ENCODE data around the gene LRRC15.

Gene LRRC15

DNA sequence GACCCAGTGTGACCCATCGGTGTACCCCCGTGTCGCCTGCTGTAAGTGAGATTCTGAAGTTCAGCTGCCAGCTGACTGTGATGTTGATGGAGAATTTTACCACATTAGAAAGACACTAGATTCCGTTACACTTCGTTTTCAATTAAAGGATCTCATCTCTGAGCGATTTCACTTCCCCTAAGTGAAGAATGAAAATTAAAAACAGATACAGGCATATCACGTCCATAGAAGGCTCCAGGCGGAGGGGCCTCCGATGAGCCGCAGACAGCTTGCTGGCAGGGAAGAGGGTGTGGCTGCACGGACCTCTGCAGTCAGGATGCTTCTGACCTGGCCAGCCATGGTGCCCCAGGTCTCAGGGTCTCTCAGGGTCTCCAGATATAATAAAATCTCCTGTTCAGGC, 11.9 kb downstream of the LRRC15 start:
- no peak for DNase-seq

- DNase-seq = no peak
Measured at GRCh38 chr3:194355379-194355778, 14.2 kb downstream of the LRRC15 start.

DNA sequence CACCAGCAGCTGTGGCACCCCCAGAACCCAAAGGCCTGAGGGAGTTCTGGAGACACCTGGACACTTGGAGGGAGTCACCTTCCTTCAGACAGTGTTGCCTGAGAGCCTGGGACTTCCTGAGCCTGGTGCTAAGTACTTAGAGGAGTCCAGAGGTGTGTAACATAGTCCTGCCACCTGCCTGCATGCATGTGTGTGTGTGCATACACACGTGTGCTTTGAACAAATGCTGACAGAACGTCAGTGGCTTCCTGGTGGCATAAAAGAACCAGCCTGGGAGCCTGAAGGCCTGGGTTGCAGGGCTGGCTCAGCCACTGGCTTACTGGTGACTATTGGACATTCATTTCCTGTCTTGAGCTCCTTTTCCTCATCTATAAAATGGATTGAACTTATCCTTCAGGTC, 15.2 kb downstream of the LRRC15 start:
- DNase-seq = no peak

GRCh38 chr3:194352667-194353246, 16.8 kb downstream of the LRRC15 start:
- DNase-seq = no peak

- no peak for DNase-seq
Measured at GRCh38 chr3:194351952-194352536, 17.5 kb downstream of the LRRC15 start.

- no peak for DNase-seq
Measured at GRCh38 chr3:194351080-194351672, 18.4 kb downstream of the LRRC15 start, which contains the start of gene CPN2. CPN2 (minus strand) TSS chr3:194351328; CDS start chr3:194342702, 8,626 bp downstream.

- no peak for DNase-seq
Measured at GRCh38 chr3:194350726-194351071, 18.8 kb downstream of the LRRC15 start.

GRCh38 chr3:194348354-194348753, 21.2 kb downstream of the LRRC15 start:
- DNase-seq = no peak

- DNase-seq = no peak
Measured at GRCh38 chr3:194346621-194347020, 22.9 kb downstream of the LRRC15 start.

GRCh38 chr3:194346035-194346434, 23.5 kb downstream of the LRRC15 start:
- DNase-seq = no peak

- DNase-seq = peak; percentile 76
Measured at GRCh38 chr3:194344012-194344411, 25.5 kb downstream of the LRRC15 start.

DNA sequence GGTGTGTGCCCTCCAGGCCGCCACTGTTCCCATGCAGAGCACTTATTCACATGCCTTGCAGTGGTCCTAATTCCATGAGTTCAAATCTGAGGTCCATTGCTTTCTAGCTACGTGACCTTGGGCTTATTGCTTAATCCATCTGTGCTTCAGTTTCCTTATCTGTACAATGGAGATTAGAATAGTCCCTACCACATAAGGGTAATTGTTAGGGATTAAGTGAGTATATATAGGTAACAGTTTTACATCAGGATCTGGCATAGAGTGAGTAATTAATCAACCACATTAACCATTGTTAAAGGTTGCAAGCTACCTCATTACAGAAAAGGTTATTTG, 26.0 kb downstream of the LRRC15 start:
- no peak for DNase-seq

GRCh38 chr3:194342861-194343560, 26.5 kb downstream of the LRRC15 start:
- DNase-seq = no peak

GRCh38 chr3:194340757-194341400, 28.7 kb downstream of the LRRC15 start:
- DNase-seq = no peak

DNA sequence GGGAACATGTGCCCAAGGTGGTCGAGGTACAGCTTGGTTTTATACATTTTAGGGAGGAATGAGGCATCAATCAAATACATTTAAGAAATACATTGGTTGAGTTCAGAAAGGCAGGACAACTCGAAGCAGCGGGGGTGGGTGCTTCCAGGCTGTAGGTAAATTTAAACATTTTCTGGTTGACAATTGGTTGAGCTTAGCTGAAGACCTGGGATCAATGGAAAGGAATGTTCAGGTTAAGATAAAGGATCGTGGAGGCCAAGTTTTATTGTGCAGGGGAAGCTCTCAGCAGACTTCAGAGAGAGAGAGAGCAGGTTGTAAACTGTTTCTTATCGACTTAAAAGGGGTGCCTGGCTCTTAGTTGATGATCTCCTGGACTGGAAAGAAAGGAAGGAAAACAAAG, 29.7 kb downstream of the LRRC15 start:
- DNase-seq = no peak

DNA sequence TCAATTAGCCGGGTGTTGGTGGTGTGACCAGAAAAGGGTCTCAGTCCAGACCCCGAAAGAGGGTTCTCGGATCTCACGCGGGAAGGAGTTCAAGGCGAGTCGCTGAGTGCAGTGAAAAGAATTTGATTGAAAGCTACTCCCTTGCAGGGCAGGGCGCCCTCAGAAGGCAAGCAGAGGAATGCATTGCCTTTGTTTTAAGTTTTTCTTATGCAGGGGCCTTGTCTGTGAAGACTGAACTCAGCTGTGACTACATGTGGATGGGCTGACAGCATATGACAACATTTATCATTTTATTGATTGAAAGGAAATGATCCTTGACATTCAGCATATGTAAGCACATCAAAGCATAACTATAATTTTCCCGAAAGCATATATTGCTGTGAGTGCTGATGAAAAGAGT, 30.2 kb downstream of the LRRC15 start:
- no peak for DNase-seq

DNA sequence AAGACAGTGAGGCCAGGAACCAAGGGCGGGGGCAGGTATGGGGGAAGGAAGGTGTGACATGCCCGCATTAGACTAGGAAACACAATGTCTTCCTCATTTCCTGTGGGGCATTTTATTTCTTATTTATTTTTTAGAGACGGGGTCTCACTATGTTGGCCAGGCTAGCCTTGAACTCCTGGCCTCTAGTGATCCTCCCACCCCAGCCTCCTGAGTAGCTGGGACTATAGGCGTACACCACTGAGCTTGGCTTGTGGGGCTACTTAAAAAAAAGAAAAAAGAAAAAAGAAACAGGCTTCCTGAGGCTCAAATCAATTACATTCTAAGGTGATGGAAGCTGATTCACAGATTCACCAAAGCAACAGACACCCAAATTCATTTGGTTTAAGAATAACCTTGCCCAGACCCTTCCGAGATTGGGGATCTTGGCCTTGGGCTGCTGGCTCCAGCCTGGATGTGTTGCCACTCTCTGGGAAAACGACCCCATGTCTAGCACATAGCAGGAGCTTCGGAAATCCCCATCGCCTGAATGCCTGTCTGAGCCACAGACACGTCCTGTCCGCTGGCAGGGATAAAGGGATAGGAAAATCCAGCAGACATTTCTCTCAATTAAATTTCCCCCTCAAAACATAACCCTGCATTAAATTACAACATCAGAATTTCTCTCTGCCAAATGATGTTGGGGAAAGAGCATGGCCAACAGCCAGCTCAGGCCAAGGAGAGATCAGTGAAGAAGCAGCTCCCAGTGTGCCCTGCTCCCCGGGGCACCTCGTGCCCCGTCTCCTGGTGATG, 31.4 kb downstream of the LRRC15 start:
- DNase-seq = no peak

DNA sequence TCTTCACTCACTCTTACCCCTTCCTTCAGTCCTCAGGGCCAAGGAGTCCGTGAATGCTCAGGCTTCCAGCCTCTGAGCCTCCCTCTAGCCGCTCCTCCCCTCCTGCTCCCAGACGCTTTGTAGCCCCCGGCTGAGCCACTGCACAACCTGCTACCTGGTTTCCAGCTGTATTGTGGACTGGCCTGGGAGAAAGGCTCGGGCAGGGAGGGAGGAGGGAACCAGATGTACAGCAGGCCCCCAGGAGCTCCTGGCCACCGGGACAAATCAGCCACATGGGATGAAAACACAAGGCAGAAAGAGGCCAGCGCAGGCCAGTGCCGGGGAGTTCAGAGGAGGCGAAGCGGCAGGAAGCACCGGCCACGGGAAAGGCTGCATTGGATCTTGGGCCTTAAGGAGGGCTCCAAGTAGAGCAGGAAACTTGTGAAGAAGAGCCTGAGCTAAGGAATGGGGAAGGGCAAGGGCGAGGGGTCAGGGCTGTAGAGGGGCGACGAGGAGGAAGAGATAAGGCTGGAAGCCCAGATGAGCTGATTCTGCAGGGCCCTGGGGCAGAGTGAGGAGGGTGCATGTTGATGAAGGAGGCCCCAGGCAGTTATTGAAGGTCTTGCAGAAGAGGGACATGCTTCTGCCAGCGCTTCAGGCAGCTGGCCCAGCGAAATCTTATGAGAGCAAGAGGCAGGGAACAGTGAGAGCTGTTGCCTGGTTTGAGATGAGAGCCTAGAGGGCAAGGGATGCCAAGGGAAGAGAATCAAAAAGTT, 32.8 kb downstream of the LRRC15 start:
- no peak for DNase-seq

DNA sequence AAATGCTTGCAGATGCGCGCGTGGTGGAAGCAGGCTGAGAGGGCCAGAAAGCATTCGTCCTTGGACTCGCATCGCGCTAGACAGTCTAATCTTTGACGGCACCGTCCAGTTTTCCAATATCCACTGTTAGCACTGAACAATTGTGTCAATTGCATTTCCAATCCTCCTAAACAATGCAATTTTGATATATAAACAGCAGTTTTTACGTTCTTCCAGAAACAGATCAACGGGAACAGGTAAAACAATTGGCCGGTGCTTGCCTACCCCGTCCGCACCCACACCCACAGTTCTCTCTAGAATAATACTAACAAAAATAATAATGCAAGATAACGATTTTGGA, 35.6 kb downstream of the LRRC15 start:
- no peak for DNase-seq

DNA sequence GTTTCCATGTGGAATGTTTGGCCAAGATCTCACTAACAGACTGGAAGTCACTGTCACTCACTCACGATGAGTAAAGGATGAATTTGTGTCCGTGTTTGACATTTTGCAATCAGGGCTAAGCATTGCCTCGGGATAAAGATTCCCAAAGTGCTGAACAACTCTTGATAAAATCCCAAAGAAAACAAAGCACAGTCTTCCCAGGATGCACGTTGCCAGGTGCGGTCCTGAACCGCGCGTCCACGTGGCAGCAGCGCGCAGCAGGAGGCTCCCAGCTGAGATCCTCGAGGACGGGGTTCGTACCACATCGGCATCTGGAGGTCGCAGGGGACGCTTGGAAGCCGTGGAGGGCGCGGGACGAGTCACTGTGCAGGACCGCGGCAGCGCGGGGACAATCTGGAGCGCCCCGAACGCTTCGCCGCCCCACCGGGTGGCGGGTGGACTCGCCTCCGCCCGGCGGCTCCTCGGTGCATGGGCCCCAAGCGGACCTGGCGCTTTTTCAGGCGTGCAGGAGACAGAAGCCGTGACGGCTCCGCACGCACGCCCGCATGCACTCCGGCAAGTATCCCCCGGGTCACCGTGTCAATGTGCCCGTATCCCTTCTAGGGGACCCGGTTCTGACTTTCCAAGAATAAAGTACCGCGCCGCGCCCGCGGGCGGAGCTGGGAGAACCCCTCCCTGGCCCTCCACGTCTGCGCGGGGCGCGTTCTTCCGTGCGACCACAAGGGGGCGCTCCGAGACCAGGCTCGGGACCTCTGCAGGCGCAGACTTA, 36.1 kb downstream of the LRRC15 start:
- peak; percentile 91 for DNase-seq

GRCh38 chr3:194332858-194333211, 36.7 kb downstream of the LRRC15 start:
- DNase-seq = no peak

DNA sequence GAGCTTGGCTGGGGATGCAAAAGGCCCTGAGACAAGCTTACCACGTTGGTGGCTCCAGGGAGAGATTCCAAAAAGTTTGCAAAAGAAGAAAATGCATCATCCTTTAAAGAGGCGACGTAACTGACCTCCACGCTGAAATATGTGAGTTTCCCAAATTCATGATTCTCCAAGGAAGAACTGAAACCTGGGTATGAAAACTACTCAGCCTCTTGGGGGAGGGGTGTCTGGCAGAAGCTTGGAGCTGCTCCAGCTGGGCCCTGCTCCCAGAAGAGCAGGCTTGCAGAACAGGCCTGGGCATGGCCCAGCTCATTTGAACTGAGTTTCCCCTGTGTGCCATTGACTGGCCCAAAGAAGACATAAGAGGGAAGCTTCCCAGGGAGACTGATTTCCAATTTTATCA, 39.0 kb downstream of the LRRC15 start:
- DNase-seq = no peak
